Peyer's patch (tissue), 4 donors: ENCODE measurements around the gene SLX4IP.

Experiments
- POLR2A ChIP-seq, 2 donors: fragments of 450-650 bp; IDR thresholded peaks; one replicate each; pipeline ENCODE4 v1.5.1; 2017; ENCODE audit warnings: antibody characterized with exemption in 2 of 2, mild to moderate bottlenecking in 2 of 2, moderate library complexity in 2 of 2
- TF ChIP-seq, protein P1 (sequence below), 6 experiments: fragments of 450-650 bp in 4 of 6; fragments of 200-600 bp in 2 of 6; sonication (generic) in 1 of 6; IDR thresholded peaks; one replicate each; pipeline ENCODE4 v1.5.1; 2017 to 2019; ENCODE audit warnings: antibody characterized with exemption in 6 of 6, mild to moderate bottlenecking in 3 of 6, moderate library complexity in 1 of 6

DNA sequence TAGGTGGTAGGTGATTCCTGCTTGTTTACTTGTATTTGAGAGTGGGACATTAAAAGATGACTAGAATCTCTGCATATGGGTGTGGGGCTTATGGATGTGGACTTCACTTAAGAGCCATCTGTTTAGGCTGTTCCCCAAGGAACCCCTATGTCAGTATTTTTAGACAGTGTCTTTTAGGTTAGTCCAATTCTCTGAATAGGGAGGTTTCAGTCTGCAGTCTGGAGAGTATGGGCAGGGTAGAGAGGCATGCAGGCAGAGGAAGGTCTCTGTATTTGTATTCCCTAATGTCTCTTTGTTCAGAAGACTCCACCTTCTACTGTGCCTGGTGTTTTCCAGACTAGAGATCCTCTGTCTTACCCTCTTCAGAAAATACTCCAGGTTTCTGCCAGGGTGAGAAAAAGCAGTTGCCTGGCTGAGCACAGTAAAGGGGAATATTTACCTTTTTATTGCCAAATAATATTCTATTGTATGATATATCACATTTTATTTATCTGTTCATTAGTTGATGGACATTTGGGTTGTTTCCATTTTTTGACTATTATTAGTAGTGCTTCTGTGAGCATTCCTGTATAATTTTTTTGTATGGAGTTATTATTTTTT is 19.1 kb downstream of the SLX4IP start:
- TF ChIP-seq, protein P1, sequence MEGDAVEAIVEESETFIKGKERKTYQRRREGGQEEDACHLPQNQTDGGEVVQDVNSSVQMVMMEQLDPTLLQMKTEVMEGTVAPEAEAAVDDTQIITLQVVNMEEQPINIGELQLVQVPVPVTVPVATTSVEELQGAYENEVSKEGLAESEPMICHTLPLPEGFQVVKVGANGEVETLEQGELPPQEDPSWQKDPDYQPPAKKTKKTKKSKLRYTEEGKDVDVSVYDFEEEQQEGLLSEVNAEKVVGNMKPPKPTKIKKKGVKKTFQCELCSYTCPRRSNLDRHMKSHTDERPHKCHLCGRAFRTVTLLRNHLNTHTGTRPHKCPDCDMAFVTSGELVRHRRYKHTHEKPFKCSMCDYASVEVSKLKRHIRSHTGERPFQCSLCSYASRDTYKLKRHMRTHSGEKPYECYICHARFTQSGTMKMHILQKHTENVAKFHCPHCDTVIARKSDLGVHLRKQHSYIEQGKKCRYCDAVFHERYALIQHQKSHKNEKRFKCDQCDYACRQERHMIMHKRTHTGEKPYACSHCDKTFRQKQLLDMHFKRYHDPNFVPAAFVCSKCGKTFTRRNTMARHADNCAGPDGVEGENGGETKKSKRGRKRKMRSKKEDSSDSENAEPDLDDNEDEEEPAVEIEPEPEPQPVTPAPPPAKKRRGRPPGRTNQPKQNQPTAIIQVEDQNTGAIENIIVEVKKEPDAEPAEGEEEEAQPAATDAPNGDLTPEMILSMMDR (IDR thresholded peaks at IDR 0.05): no peak
- TF ChIP-seq POLR2A (IDR thresholded peaks at IDR 0.05): no peak
